ENCODE data around the gene SPDYE17.
"Not testable (repeated sequence)": the region's sequence is repeated elsewhere in the genome, so short reads cannot be mapped to it uniquely, and the experiment has no call there.

Gene SPDYE17

DNA sequence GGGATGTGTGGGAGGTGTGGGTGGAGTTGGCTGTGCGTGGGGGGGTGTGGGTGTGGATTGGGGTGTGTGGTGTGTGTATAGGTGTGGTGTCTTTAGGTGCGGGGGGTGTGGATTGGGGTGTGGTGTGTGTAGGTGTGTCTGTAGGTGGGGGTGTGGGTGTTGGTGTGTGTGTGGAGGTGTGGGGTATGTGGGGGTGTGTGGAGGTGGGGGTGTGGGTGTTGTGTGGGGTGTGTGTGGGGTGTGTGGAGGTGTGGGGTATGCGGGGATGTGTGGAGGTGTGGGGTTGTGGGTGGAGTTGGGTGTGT, 33.9 kb downstream of the SPDYE17 start:
- no peak for DNase-seq

DNA sequence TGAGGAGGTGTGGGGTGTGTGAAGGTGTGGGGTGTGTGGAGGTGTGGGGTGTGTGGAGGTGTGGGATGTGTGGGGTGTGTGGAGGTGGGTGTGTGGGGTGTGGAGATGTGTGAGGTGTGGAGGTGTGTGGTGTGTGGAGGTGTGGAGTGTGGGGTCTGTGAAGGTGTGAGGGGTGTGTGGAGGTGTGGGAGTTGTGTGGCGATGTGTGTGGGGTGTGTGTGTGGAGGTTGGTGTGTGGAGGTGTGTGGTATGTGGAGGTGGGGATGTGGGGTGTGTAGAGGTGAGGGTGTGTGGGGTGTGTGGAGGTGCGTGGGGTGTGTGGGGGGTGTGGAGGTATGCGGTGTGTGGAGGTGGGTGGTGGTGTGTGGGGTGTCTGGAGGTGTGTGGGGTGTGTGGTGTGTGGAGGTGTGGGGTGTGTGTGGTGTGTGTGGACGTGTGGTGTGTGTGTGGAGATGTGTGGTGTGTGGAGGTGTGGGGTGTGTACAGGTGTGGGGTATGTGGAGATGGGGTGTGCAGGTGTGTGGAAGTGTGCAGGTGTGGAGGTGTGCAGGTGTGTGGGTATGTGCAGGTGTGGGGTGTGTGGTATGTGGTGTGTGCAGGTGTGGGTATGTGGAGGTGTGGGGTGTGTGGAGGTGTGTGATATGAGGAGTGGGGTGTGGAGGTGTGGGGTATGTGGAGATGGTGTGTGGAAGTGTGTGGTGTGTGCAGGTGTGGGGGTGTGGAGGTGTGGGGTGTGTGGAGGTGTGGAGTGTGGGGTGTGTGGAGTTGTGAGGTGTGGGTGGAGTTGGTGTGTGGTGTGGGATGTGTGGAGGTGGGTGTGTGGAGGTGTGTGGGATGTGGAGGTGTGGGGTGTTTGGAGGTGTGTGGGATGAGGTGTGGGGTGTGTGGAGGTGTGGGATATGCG, 34.5 kb downstream of the SPDYE17 start:
- DNase-seq, result no peak

DNA sequence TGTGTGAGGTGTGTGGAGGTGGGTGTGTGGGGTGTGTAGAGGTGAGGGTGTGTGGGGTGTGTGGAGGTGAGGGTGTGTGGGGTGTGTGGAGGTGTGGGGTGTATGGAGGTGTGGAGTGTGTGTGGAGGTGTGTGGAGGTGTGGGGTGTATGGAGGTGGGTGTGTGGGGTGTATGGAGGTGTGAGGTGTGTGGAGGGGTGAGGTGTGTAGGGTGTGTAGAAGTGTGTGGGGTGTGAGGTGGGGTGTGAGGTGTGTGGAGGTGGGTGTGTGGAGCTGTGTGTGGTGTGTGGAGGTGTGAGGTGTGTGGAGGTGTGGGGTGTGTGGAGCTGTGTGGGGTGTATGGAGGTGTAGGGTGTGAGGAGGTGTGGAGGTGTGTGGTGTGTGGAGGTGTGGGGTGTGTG, 35.2 kb downstream of the SPDYE17 start:
- DNase-seq, result not testable (repeated sequence)

DNA sequence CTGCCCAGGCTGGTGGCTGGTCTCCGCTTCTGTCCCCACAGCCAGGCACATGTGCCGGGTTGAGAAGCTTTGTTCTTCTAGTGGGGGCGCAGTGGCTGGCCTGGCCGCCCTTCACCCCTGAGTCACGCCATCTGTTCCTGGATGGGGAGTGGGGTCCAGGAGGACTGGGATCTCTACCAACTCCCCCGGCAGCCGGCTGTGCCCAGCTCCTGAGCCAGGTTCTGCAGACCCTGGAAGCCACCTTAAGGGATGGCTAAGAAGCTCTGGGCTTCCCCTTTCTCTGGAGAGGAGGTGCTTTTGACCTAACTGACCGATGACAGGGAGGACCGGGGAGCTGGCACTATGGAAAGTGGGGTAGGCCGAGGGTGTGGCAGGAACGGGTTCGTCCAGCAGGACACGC, 37.9 kb downstream of the SPDYE17 start:
- DNase-seq, result not testable (repeated sequence)

DNA sequence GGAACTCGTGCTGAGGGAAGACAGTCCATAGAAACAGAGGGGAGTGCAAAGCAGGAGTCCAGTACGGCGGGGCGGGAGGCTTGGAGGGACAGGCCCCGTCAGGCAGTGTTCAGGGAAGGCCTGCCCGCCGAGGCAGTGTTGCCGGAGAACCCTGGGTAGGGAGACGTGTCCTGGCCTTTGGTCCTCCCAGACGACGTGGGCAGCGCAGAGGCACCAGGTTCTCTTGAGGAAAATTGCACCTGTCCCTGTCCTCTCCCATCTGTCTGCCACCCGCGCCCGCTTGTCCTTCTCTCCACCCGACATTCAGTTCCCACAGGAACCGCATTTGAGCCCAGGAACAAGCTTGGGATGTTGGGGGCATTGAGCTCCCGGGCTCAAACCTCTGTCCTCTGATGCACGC, 38.3 kb downstream of the SPDYE17 start:
- not testable (repeated sequence) for DNase-seq

DNA sequence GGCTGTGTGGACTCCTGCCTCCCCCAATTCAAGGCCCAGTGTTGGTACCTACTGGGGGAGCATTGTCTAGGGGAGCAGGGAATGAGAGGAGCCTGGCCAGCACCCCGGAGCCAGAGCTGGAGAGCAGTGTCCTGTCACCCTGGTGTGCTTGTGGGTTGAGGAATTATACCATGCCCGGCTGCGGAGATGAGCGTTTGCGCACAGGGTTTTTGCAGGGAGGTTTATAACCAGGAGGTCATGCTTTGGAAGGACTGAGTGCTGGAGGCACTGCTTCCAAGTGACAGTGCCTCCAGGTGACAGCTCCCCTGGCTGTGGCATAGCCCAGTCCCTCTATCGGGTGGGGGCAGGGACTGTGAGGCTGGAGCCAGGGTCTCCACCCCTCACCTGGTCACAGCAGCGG, 39.3 kb downstream of the SPDYE17 start:
- DNase-seq, result not testable (repeated sequence)

DNA sequence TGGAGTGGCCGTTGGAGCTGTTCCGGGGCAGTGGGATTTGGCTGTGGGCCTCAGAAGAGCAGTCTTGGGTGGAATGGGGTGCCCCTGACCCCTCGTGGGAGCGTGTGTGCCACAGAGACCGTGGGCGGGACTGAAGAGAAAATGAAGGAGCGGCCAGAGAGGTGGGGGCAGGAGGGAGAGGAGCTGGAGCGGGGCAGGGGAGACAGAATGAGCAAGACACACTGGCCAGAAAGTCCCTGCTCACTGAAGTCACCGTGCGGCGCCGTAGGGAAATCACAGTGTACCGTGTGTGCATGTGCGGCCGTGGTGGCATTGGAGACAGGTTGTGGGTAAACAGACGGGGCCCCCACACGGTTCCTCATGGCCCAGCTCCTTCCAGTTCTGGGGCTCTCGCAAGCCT, 40.0 kb downstream of the SPDYE17 start:
- not testable (repeated sequence) for DNase-seq

DNA sequence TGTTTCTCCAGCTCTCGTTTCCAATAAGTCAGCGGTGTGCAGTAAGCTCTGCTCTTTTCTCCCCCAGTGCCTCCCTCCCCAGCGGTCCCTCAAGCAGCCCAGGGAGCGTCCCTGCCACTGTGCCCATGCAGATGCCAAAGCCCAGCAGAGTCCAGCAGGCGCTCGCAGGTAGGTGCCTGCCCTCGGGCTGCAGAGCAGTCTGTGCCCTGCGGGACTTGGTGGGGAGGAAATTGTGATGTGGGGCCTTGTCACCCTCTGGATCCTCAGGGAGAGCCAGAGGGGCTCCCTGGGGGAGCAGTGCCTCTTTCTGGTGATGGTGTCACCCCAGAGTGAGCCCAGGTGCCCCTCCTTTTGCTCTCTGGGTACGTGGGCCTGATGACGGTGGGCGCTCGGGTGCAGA, 42.0 kb downstream of the SPDYE17 start:
- DNase-seq, result not testable (repeated sequence)

DNA sequence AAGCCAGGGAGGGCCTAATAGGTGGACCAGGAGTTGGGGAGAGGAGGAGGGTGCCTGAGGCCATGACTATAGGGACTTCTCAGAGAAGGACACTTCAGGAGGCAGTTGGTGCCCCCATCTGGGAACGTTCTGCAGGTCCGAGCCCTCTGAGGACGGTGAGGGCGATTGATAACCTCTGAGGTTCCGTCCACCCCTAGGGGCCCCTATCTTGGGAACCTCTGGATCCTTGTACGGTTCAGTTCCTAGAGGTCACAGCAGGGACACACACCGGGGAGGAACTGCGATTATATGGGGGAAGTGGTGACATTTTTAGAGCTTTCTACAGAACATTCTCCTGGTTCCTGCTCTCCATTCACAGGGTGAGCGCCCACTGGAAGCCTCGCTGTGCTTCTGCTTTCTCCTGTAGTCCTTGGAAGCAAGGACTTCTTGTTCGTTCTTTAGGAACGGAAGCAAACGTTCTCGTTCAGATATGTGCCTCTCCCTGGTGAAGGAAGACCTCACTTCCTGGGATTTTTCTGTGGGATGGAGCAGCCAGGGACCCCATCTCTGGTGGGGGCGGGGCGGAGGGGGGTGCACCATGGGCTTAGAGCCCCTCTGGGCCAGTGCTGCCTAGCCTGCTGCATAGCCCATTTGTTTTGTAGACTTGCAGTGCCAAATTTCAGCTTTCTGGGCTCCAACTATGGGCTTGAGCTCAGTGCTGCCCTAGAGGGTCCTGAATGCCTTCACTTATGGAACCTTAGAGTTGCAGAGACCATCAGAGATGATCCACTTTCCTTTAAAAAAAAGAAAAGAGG, 46.0 kb downstream of the SPDYE17 start:
- DNase-seq, result not testable (repeated sequence)

DNA sequence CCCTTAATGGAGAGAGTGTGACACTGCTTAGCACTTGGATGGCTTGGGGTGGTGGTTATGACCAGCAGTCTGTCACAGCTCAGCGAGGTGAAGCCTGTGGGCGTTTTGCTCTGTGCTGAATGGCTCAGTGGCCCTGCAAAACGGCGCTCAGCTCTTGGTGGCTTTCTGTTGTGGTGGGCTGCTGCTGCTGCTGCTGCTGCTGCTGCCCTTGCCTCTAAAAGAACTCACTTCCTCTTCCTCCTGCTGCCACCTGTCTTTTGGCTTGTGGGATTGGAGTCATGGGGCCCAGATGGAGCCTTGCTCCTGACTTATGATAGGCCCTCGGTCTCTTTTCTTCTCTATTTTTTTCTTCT, 47.4 kb downstream of the SPDYE17 start:
- DNase-seq, result not testable (repeated sequence)

DNA sequence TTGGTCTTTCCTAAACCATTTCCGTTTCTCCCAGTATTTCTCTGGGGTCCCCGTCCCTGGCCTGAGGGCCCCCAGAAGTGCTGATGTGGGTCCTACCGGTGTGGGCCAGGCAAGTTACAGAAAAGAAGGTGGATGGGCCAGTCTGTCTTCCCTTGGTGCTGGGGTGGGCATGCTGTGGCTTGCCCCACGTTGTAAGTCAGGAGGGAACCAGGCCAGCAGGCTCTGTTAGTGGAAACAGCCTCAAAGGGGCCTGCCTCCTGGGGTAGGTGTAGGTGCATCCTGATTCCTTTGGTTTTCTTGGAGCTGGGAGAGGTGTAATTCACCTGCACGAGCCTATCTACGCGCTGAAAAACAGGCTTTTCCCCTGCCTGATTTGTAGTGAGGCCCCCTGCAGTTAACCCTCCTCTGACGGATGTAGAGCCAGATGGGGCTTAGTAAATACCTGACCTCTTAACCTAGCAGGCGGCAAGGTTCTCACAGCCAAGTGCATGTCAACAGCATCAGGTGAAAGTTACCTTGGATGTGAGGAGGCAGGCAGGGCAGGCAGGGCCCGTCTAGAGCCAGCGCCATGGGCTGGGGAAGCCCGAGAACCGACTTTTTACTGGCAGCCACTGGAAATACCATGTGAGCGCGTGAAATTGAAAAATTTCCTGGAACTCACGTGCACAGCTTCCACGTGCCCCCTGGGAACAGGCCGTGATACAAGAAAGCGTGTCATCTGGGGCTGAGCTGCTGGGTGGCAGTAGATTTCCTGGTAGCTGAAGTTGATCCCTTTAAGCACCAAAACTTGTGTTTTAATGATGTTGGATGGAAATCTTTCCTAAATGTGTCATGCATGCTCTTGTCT, 48.0 kb downstream of the SPDYE17 start:
- DNase-seq, result not testable (repeated sequence)

DNA sequence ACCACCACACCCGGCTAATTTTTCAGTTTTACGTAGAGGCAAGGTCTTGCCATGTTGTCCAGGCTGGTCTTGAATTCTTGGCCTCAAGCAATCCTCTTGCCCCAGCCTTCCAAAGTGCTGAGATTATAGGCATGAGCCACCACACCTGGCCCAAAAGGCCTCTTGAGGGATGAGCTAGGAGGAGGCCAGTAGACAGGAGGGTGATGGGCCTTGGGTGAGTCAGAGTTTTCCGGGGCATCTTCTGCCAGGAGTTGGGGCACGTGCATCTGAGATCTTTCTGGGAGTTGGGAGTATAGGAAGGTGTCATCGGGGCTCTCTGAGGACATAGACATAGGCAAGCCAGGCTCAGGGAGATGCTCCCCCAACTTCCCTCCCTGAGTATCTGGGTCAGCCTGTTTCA, 48.8 kb downstream of the SPDYE17 start:
- not testable (repeated sequence) for DNase-seq

DNA sequence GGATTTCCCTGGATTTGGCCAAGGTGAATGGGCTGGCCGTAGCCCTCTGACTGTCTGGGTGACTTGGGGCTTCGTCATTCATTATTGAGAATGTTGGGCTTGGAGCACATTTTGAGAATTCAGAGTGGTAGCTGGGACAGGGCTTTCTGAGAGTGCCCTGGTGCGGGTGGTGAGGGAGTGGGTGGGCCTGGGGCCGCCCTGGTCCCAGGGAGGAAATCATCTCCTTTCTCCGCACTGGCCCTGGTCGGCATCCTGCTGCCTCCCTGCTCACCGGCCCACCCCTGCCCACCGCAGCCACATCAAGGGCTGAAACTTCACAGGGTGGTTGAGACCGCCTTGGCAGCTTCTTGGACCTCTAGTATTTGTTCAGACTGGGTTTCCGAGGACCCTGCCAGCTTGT, 49.7 kb downstream of the SPDYE17 start:
- DNase-seq, result not testable (repeated sequence)

DNA sequence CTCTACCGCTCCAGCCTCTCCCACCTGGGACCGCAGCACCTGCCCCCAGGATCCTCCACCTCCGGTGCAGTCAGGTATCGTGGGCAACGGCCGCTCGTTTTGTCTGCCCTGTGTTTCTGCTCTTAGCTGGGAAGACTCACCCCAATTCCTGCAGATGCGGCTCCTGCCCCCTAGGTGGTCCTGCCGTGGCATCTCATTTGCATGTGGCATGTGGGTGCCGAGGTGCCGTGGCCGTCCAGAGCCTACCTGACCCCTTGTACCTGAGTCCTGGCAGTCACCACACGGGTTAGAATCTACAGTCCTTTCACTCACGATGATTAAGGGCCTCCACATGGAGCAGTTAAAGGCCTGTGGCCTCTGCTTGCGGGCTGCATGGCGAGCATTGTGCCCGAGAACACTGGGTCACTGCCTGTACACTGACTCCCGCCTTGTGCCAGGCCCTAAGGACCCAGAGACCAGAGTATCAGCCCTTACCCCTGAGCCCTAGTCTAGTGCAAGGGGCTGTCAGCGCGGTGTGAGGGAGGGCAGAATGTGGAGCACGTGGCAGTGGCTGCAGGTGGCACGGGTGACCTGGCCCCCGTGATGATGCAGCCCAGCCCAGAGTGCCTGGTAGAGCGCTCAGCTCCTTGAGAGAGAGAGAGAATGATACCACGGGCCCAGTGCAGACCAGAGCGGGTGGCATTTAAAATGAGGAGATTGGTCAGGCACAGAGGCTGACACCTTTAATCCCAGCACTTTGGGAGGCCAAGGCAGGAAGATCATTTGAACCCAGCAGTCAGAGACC, 50.8 kb downstream of the SPDYE17 start:
- not testable (repeated sequence) for DNase-seq

DNA sequence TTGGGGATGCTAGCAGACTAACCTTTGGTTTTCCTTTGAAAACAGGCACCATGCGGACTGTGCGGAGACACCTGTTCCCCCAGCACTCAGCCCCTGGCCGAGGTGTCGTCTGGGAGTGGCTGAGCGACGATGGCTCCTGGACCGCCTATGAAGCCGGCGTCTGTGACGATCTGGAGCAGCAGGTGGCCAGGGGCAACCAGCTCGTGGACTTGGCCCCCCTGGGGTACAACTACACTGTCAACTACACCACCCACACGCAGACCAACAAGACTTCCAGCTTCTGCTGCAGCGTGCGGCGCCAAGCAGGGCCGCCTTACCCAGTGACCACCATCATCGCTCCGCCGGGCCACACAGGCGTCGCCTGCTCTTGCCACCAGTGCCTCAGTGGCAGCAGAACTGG, 51.6 kb downstream of the SPDYE17 start:
- DNase-seq, result not testable (repeated sequence)

DNA sequence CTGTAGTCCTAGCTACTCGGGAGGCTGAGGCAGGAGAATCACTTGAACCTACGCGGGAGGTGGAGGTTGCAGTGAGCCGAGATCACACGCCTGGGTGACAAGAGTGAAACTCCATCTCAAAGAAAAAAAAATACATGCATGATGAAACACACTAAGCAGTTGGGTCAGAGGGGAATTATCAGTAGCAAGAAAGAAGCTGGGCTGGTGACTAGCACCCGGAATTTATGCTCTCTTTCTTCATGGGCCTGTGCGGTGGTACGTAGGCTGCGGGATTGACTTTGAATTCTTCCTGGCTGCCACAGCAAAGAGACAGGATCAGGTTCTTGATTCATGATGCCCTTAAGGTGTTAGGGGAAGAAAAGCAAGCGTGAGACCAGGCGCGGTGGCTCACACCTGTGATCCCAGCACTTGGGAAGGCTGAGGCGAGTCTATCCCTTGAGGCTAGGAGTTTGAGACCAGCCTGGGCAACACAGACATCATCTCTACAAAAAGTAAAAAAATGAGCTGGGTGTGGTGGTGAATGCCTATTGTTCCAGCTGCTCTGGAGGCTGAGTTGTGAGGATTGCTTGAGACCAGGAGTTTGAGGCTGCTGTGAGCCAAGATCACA, 54.3 kb downstream of the SPDYE17 start:
- DNase-seq, result not testable (repeated sequence)

DNA sequence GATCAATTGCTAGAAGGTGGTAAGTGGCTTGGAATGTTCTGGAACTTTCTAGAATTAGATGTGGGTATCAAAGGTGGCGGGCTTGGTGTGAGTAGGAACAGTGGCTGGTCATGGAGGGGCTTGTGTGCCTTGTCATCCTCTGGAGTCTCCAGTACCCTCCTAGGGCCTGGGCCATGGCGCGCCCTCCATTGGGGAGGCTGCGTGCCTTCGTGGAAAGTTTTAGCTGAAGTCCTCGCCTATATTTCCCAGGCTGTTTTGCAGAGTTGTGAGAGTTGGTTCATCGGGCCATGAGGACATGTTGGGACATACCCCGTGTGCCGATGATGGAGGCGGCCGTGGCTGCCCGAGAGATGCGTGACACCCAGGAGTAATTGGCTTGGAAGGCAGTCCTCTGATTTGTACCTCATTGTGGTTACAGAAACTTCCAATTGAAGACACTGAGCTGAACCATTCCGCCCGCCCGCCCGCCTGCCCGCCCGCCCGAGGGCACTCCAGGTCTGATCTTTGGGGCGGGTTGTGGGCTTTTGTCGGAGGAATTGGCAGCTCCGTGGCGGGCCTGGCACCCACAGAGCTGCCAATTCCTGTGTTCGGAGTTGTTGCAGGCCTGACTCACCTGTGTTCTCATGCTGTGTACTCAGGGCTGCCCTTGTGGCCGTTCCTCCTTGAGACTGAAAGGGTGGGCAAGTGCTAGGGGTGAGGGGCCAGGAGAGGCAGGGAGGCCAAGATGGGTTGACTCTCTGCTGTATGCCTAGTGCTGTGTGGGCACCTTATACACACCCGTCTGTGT, 57.2 kb downstream of the SPDYE17 start:
- not testable (repeated sequence) for DNase-seq

DNA sequence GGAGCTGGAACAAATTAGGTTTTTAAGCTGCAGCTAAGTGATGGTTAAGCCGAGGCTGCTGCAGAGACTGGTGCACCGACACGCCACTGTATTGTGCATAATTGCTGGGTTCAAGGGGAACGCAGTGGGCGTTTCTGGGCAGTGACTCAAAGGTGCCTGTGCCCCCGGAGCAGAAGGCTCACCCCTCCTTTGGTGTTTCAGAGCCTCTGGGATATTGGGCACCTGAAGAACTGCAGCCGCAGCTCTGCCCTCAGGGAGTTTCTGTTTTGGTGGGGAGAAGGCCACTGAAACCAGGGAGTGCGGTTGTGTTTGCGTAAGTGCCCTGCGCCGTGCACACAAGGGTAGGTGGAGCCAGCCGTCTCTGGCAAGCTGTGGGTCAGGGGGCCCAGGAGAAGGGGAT, 57.8 kb downstream of the SPDYE17 start:
- not testable (repeated sequence) for DNase-seq

DNA sequence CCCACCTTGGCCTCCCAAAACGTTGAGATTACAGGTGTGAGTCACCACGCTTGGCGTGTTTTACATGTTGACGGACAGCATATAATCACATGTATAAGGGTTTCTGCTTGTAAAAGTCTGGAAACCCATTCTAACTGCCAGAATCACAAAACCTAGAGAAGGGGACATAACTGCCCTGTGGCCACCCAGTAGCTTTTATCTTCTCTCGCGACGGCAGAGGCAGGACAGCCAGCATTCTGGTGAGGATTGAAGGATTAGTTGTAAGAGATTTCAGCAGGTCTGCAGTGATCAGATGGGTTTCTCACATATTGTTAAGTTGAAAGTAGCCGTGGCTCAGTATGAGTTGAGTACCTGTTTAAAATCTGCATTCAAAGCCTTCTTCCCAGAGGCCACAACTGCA, 59.8 kb downstream of the SPDYE17 start:
- DNase-seq, result not testable (repeated sequence)
